ENCODE measurements around the gene RLF.
"Not testable (repeated sequence)": the region's sequence is repeated elsewhere in the genome, so short reads cannot be mapped to it uniquely, and the experiment has no call there.

Gene RLF

DNA sequence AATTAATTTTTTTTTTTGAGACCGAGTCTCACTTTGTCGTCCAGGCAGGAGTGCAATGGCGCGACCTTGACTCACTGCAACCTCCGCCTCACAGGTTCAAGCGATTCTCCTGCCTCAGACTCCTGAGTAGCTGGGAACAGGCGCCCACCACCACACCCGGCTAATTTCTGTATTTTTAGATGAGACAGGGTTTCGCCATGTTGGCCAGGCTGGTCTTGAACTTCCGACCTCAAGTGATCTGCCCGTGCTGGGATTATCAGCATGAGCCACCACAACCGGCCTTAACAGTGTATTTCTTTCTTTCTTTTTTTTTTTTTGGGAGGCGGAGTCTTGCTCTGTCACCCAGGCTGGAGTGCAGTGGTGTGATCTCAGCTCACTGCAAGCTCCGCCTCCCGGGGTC, 15.8 kb downstream of the RLF start:
- H3K9ac ChIP-seq (ENCODE audit: low read depth, low read length); H3K4me1 ChIP-seq (ENCODE audit: insufficient read depth, low read length): not testable (repeated sequence)

GRCh38 chr1:40178200-40178599, 17.0 kb downstream of the RLF start:
- H3K4me1 ChIP-seq (ENCODE audit: insufficient read depth, low read length): 0 out of 2 replicates have a peak, but pooled peaks cover 4% of the 10 kb centered on the region
- WGBS: no CpG with 5 or more reads among the region's 2 CpGs
- H3K4me3 ChIP-seq (ENCODE audit: low read length): no peak overlapping the region
- no peaks in the 10 kb centered on the region for H3K36me3 ChIP-seq (ENCODE audit: insufficient read depth, low read length)
- H3K27ac ChIP-seq (ENCODE audit: low read depth, low read length): no peak overlapping the region
- H3K9me3 ChIP-seq (ENCODE audit: insufficient read depth, low read depth, low read length): no peaks in the 10 kb centered on the region
- no peaks in the 10 kb centered on the region for H3K27me3 ChIP-seq (ENCODE audit: insufficient read depth, low read length)
- H3K9ac ChIP-seq (ENCODE audit: low read depth, low read length): no peak overlapping the region

More for the DNA sequence above, 15.8 kb downstream of the RLF start:
- H3K4me3 ChIP-seq (ENCODE audit: low read length); H3K27ac ChIP-seq (ENCODE audit: low read depth, low read length); H3K9me3 ChIP-seq (ENCODE audit: insufficient read depth, low read depth, low read length); H3K36me3 ChIP-seq (ENCODE audit: insufficient read depth, low read length); H3K27me3 ChIP-seq (ENCODE audit: insufficient read depth, low read length): not testable (repeated sequence)
- WGBS: 96% methylated on average over 15 of the region's 15 CpGs

DNA sequence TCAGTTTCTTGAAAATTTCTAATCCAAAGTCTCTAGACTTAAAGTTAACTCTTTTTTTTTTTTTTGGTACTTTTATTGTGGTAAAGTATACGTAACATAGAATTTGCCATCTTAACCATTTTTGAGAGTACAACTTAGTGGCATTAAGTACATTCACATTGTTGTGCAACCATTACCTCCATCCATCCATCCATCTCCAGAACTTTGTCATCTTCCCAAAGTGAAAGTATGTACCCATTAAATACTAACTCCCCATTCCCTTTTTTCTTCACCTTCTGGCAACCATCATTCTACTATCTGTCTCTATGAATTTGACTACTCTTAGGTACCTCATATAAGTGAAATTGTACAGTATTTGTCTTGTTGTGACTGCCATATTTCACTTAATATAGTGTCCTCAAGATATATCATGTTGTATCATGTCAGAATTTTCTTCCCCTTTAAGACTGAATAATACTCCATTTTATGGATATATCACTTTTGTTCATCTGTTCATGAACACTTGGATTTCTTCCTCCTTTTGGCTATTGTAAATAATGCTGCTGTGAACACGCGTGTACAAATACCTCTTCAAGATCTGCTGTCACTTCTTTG, 18.4 kb downstream of the RLF start:
- 100% methylated on average over 1 of the region's 3 CpGs for WGBS
- H3K9me3 ChIP-seq (ENCODE audit: insufficient read depth, low read depth, low read length): no peaks in the 10 kb centered on the region
- no peak overlapping the region for H3K27ac ChIP-seq (ENCODE audit: low read depth, low read length)
- H3K9ac ChIP-seq (ENCODE audit: low read depth, low read length): no peak overlapping the region
- no peaks in the 10 kb centered on the region for H3K36me3 ChIP-seq (ENCODE audit: insufficient read depth, low read length)
- no peaks in the 10 kb centered on the region for H3K27me3 ChIP-seq (ENCODE audit: insufficient read depth, low read length)
- no peak overlapping the region for H3K4me3 ChIP-seq (ENCODE audit: low read length)
- 0 out of 2 replicates have a peak, but pooled peaks cover 4% of the 10 kb centered on the region for H3K4me1 ChIP-seq (ENCODE audit: insufficient read depth, low read length)

DNA sequence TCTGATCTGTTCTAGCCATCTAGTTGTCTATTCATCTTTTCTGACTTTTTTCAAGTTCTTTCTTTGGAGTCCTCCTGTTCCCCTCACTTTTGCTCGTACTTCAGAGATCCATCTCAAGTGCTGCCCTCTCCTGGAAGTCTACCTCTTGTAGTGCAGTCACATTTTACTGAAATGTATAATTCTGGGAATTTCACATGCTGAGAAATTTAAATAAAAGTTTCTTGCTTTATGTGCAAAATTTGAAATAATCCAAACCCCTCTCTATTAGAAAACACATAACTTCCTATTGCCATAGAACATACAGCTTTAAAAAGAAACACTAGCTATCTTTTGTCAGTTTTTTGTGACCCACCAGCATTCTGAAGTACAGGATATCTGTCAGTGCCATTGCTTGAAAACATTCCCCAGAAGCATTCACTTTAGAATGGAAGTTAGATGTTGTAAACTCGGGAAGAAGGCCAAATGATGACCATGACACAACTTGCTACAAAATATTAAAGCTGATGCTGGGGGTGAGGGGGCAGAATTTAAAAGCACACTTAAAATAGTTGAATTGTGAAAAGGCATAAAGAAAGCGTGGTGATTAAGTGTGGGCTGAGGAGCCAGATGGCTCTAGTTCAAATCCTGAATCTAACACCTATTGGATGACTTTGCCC, 22.0 kb downstream of the RLF start:
- 0 out of 2 replicates have a peak, but pooled peaks cover 4% of the 10 kb centered on the region for H3K4me1 ChIP-seq (ENCODE audit: insufficient read depth, low read length)
- H3K9ac ChIP-seq (ENCODE audit: low read depth, low read length): no peak overlapping the region
- no peak overlapping the region for H3K27ac ChIP-seq (ENCODE audit: low read depth, low read length)
- H3K27me3 ChIP-seq (ENCODE audit: insufficient read depth, low read length): no peaks in the 10 kb centered on the region
- no peak overlapping the region for H3K4me3 ChIP-seq (ENCODE audit: low read length)
- 74% methylated on average over 3 of the region's 3 CpGs for WGBS
- H3K36me3 ChIP-seq (ENCODE audit: insufficient read depth, low read length): no peaks in the 10 kb centered on the region
- H3K9me3 ChIP-seq (ENCODE audit: insufficient read depth, low read depth, low read length): no peaks in the 10 kb centered on the region

DNA sequence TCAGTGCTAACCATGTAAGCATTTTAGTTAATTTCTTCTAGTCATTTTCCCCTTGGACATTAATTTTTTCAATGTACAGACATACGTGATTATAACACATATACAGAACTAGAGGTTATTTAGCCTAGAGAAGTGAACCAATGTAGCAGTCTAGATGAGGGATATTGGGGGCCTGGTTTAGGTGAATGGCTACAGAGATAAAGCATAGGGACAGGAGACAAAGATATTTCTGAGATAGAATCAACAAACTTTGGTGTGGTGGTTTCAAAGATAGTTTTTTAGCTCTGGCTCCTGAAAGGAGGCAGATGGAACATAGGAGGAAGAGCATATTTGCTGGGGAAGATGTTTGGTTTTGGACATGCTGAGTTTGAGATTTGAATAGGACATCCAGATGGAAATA, 23.0 kb downstream of the RLF start:
- no peak overlapping the region for H3K9ac ChIP-seq (ENCODE audit: low read depth, low read length)

GRCh38 chr1:40185951-40186864, 25.0 kb downstream of the RLF start:
- H3K36me3 ChIP-seq (ENCODE audit: insufficient read depth, low read length): peaks cover 24% of the 10 kb centered on the region
- no peak overlapping the region for H3K4me3 ChIP-seq (ENCODE audit: low read length)
- WGBS: 96% methylated on average over 7 of the region's 7 CpGs
- no peaks in the 10 kb centered on the region for H3K27me3 ChIP-seq (ENCODE audit: insufficient read depth, low read length)
- no peaks in the 10 kb centered on the region for H3K9me3 ChIP-seq (ENCODE audit: insufficient read depth, low read depth, low read length)
- 0 out of 2 replicates have a peak, but pooled peaks cover 4% of the 10 kb centered on the region for H3K4me1 ChIP-seq (ENCODE audit: insufficient read depth, low read length)
- no peak overlapping the region for H3K27ac ChIP-seq (ENCODE audit: low read depth, low read length)
- no peak overlapping the region for H3K9ac ChIP-seq (ENCODE audit: low read depth, low read length)

More for the DNA sequence above, 23.0 kb downstream of the RLF start:
- 0 out of 2 replicates have a peak, but pooled peaks cover 4% of the 10 kb centered on the region for H3K4me1 ChIP-seq (ENCODE audit: insufficient read depth, low read length)
- H3K9me3 ChIP-seq (ENCODE audit: insufficient read depth, low read depth, low read length): no peaks in the 10 kb centered on the region
- no CpG with 5 or more reads among the region's 1 CpG for WGBS
- H3K27ac ChIP-seq (ENCODE audit: low read depth, low read length): no peak overlapping the region
- no peak overlapping the region for H3K4me3 ChIP-seq (ENCODE audit: low read length)
- H3K27me3 ChIP-seq (ENCODE audit: insufficient read depth, low read length): no peaks in the 10 kb centered on the region
- peaks cover 4% of the 10 kb centered on the region for H3K36me3 ChIP-seq (ENCODE audit: insufficient read depth, low read length)

DNA sequence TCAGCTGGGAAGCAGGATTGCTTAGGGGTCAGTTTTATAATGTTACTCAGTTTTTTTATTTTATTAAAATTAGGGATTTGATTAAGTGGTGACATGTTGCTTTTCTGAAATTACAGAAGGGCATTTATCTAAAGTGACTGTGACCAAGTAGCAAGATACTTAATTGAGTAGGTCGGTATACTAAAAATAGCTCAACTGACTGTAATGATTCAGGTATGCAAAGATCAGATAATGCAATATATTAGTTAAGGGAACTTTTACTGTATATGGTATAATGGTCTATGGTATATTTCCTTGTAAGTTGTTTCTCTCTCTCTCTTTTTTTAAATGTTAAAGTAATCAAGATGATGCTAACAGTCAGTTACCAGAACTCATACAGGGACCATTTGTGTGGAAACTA, 26.2 kb downstream of the RLF start:
- H3K9ac ChIP-seq (ENCODE audit: low read depth, low read length): no peak overlapping the region
- peaks cover 36% of the 10 kb centered on the region for H3K36me3 ChIP-seq (ENCODE audit: insufficient read depth, low read length)
- H3K9me3 ChIP-seq (ENCODE audit: insufficient read depth, low read depth, low read length): no peaks in the 10 kb centered on the region
- 0 out of 2 replicates have a peak, but pooled peaks cover 2% of the 10 kb centered on the region for H3K4me1 ChIP-seq (ENCODE audit: insufficient read depth, low read length)
- H3K27ac ChIP-seq (ENCODE audit: low read depth, low read length): no peak overlapping the region
- H3K27me3 ChIP-seq (ENCODE audit: insufficient read depth, low read length): no peaks in the 10 kb centered on the region
- WGBS: 96% methylated on average over 1 of the region's 1 CpG
- H3K4me3 ChIP-seq (ENCODE audit: low read length): no peak overlapping the region

DNA sequence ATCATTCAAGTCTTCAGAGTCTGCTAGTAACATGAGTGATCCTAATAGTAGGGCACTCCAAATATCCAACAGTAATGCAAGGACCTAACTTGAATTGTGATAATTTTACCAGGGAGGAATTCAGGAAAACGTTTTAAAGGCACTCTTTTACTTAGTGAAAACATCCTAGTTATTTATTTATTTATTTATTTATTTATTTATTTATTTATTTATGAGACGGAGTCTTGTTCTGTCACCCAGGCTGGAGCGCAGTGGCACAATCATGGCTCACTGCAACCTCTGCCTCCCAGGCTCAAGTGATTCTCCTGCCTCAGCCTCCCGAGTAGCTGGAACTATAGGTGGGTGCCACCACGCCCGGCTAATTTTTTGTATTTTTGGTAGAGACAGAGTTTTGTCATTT, 33.5 kb downstream of the RLF start:
- H3K27ac ChIP-seq (ENCODE audit: low read depth, low read length); H3K9me3 ChIP-seq (ENCODE audit: insufficient read depth, low read depth, low read length); H3K4me1 ChIP-seq (ENCODE audit: insufficient read depth, low read length); H3K4me3 ChIP-seq (ENCODE audit: low read length); H3K27me3 ChIP-seq (ENCODE audit: insufficient read depth, low read length); H3K9ac ChIP-seq (ENCODE audit: low read depth, low read length): not testable (repeated sequence)
- peaks cover 78% of the 10 kb centered on the region for H3K36me3 ChIP-seq (ENCODE audit: insufficient read depth, low read length)
- 97% methylated on average over 5 of the region's 6 CpGs for WGBS

DNA sequence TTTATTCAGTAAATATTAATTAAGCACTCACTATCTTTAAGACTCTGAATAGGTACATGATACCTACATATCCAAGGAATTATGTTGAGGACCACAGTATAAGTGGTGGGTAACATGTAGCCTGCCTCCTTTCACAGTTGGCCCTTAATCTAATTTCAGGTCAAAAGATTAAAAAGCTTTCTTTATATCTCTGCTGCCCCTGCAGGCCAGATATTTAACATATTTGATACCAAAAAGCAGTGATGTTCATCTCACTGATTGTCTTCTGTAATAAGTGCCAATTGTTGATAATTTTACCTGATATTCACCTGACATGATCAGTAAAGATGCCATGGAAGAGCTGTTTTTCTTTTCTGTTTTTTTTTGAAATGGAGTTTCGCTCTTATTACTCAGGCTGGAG, 36.5 kb downstream of the RLF start:
- H3K4me1 ChIP-seq (ENCODE audit: insufficient read depth, low read length): no peaks in the 10 kb centered on the region
- no peak overlapping the region for H3K9ac ChIP-seq (ENCODE audit: low read depth, low read length)
- no peak overlapping the region for H3K4me3 ChIP-seq (ENCODE audit: low read length)
- H3K36me3 ChIP-seq (ENCODE audit: insufficient read depth, low read length): peaks cover 69% of the 10 kb centered on the region
- WGBS: 94% methylated on average over 1 of the region's 1 CpG
- no peaks in the 10 kb centered on the region for H3K27me3 ChIP-seq (ENCODE audit: insufficient read depth, low read length)
- no peak overlapping the region for H3K27ac ChIP-seq (ENCODE audit: low read depth, low read length)
- H3K9me3 ChIP-seq (ENCODE audit: insufficient read depth, low read depth, low read length): no peaks in the 10 kb centered on the region

DNA sequence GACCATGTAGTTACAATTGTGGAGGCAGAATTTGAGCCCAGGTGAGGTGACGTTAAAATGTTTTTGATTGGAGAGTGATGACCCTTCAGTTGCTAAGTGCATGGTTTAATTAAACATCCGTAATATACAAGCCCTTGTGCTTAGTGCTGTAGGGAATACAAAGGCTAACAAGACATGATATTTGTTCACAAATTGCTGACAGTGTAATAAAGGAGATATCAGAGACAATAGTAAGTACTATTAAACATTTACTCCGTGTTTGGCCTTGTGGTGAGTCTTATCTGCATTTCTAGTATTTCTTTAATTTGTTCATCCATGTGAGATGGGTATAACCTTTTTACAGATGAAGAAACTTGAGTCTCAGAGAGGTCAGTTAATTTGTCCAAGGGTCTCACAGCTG, 37.9 kb downstream of the RLF start:
- WGBS: 96% methylated on average over 3 of the region's 3 CpGs
- Histone ChIP-seq H3K4me3 (ENCODE audit: low read length) (no peak overlapping the region), H3K9me3 (ENCODE audit: insufficient read depth, low read depth, low read length) (no peaks in the 10 kb centered on the region), H3K27me3 (ENCODE audit: insufficient read depth, low read length) (no peaks in the 10 kb centered on the region), H3K9ac (ENCODE audit: low read depth, low read length) (no peak overlapping the region), H3K36me3 (ENCODE audit: insufficient read depth, low read length) (peaks cover 60% of the 10 kb centered on the region), H3K27ac (ENCODE audit: low read depth, low read length) (no peak overlapping the region), H3K4me1 (ENCODE audit: insufficient read depth, low read length) (no peaks in the 10 kb centered on the region)

DNA sequence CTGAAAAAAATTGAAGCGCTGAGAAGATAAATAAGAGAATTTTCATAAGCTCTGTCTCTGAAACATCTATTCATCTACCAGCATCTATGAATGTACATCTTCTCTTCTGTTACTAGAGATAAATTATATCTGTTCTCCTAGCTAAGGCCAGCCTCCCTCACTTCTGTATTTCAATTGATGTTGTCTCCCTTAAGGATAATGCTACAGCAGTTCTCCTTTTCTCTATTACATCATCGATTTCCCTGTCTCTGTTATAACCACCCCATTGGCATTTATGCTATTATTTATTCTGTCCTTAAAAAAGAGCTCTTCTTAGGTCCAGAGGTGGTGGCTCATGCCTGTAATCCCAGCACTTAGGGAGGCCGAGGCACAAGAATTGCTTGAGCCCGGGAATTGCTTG, 43.7 kb downstream of the RLF start:
- Histone ChIP-seq H3K4me1 (ENCODE audit: insufficient read depth, low read length) (no peaks in the 10 kb centered on the region), H3K36me3 (ENCODE audit: insufficient read depth, low read length) (peaks cover 55% of the 10 kb centered on the region), H3K9ac (ENCODE audit: low read depth, low read length) (no peak overlapping the region), H3K27ac (ENCODE audit: low read depth, low read length) (no peak overlapping the region), H3K27me3 (ENCODE audit: insufficient read depth, low read length) (no peaks in the 10 kb centered on the region), H3K9me3 (ENCODE audit: insufficient read depth, low read depth, low read length) (no peaks in the 10 kb centered on the region), H3K4me3 (ENCODE audit: low read length) (no peak overlapping the region)
- 96% methylated on average over 4 of the region's 4 CpGs for WGBS
